ENCODE results near the gene TCIRG1. TPM values are rescaled to one million over a fixed set of nuclear protein-coding genes. Genes with fewer than 3 reads are reported as not detected.
A peak's percentile ranks its signal among the peaks of the same experiment; 100 is the strongest.

TCIRG1 gene
- total RNA-seq, 1 donor from 2014 or later = 47.2 TPM

GRCh38 chr11:68077617-68078582, 39.1 kb downstream of the TCIRG1 start:
- Mint-ChIP-seq H3K4me1 (ENCODE audit: low read depth, unreplicated experiment) (peaks cover 20% of the 10 kb centered on the region), H3K9me3 (ENCODE audit: unreplicated experiment) (peaks cover 2% of the 10 kb centered on the region), H3K27me3 (ENCODE audit: unreplicated experiment) (peaks cover 4% of the 10 kb centered on the region), H3K36me3 (ENCODE audit: unreplicated experiment) (peaks cover 4% of the 10 kb centered on the region), H3K4me3 (ENCODE audit: unreplicated experiment) (peak overlapping the region; percentile 10), H3K27ac (ENCODE audit: unreplicated experiment) (peak overlapping the region; percentile 67)
- no peak for DNase-seq
- TF ChIP-seq, protein P1, sequence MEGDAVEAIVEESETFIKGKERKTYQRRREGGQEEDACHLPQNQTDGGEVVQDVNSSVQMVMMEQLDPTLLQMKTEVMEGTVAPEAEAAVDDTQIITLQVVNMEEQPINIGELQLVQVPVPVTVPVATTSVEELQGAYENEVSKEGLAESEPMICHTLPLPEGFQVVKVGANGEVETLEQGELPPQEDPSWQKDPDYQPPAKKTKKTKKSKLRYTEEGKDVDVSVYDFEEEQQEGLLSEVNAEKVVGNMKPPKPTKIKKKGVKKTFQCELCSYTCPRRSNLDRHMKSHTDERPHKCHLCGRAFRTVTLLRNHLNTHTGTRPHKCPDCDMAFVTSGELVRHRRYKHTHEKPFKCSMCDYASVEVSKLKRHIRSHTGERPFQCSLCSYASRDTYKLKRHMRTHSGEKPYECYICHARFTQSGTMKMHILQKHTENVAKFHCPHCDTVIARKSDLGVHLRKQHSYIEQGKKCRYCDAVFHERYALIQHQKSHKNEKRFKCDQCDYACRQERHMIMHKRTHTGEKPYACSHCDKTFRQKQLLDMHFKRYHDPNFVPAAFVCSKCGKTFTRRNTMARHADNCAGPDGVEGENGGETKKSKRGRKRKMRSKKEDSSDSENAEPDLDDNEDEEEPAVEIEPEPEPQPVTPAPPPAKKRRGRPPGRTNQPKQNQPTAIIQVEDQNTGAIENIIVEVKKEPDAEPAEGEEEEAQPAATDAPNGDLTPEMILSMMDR (IDR thresholded peaks at IDR 0.05; ENCODE audit: partially characterized antibody, unreplicated experiment) = no peak

GRCh38 chr11:68080860-68081259, 42.0 kb downstream of the TCIRG1 start:
- TF ChIP-seq, protein P1 (IDR thresholded peaks at IDR 0.05; ENCODE audit: partially characterized antibody, unreplicated experiment) = no peak
- Mint-ChIP-seq H3K27ac (ENCODE audit: unreplicated experiment) (no peak overlapping the region), H3K4me1 (ENCODE audit: low read depth, unreplicated experiment) (peaks cover 14% of the 10 kb centered on the region), H3K4me3 (ENCODE audit: unreplicated experiment) (no peak overlapping the region), H3K27me3 (ENCODE audit: unreplicated experiment) (no peaks in the 10 kb centered on the region), H3K9me3 (ENCODE audit: unreplicated experiment) (peaks cover 2% of the 10 kb centered on the region), H3K36me3 (ENCODE audit: unreplicated experiment) (peaks cover 4% of the 10 kb centered on the region)
- DNase-seq = no peak

DNA sequence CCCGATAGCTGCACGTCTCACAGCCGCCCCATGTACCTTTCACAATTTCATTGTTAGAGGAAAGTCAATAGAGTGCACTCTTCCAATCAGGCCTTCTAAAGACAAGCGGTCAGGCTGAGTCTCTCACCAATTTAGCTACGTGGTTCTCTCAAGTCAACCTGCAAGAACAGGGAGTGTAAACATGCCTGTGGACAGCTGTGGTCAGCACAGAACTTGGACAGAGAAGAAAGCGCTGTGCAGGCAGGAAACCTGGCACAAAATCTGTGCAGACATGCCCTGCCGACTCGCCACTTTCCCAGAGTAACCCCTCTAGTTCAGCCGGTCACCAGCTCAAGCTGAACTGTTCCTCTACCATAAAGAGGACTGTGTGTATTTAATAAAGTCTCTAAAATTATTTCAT, 42.9 kb downstream of the TCIRG1 start:
- peaks cover 14% of the 10 kb centered on the region for H3K4me1 Mint-ChIP-seq (ENCODE audit: low read depth, unreplicated experiment)
- TF ChIP-seq, protein P1 (IDR thresholded peaks at IDR 0.05; ENCODE audit: partially characterized antibody, unreplicated experiment) = no peak
- peak overlapping the region; percentile 1 for H3K4me3 Mint-ChIP-seq (ENCODE audit: unreplicated experiment)
- peaks cover 2% of the 10 kb centered on the region for H3K9me3 Mint-ChIP-seq (ENCODE audit: unreplicated experiment)
- no peaks in the 10 kb centered on the region for H3K27me3 Mint-ChIP-seq (ENCODE audit: unreplicated experiment)
- H3K36me3 Mint-ChIP-seq (ENCODE audit: unreplicated experiment) = peaks cover 4% of the 10 kb centered on the region
- H3K27ac Mint-ChIP-seq (ENCODE audit: unreplicated experiment) = peak overlapping the region; percentile 29
- no peak for DNase-seq

- peaks cover 2% of the 10 kb centered on the region for H3K9me3 Mint-ChIP-seq (ENCODE audit: unreplicated experiment)
- peaks cover 12% of the 10 kb centered on the region for H3K4me1 Mint-ChIP-seq (ENCODE audit: low read depth, unreplicated experiment)
- TF ChIP-seq, protein P1 (IDR thresholded peaks at IDR 0.05; ENCODE audit: partially characterized antibody, unreplicated experiment) = no peak
- no peak for DNase-seq
- H3K27me3 Mint-ChIP-seq (ENCODE audit: unreplicated experiment) = no peaks in the 10 kb centered on the region
- H3K27ac Mint-ChIP-seq (ENCODE audit: unreplicated experiment) = no peak overlapping the region
- H3K36me3 Mint-ChIP-seq (ENCODE audit: unreplicated experiment) = peaks cover 4% of the 10 kb centered on the region
- no peak overlapping the region for H3K4me3 Mint-ChIP-seq (ENCODE audit: unreplicated experiment)
Measured at GRCh38 chr11:68082481-68082880, 43.7 kb downstream of the TCIRG1 start.

- peaks cover 4% of the 10 kb centered on the region for H3K4me1 Mint-ChIP-seq (ENCODE audit: low read depth, unreplicated experiment)
- DNase-seq = no peak
- TF ChIP-seq, protein P1 (IDR thresholded peaks at IDR 0.05; ENCODE audit: partially characterized antibody, unreplicated experiment) = no peak
- no peak overlapping the region for H3K27ac Mint-ChIP-seq (ENCODE audit: unreplicated experiment)
- no peaks in the 10 kb centered on the region for H3K9me3 Mint-ChIP-seq (ENCODE audit: unreplicated experiment)
- no peak overlapping the region for H3K4me3 Mint-ChIP-seq (ENCODE audit: unreplicated experiment)
- no peaks in the 10 kb centered on the region for H3K27me3 Mint-ChIP-seq (ENCODE audit: unreplicated experiment)
- peaks cover 4% of the 10 kb centered on the region for H3K36me3 Mint-ChIP-seq (ENCODE audit: unreplicated experiment)
Measured at GRCh38 chr11:68083517-68083916, 44.7 kb downstream of the TCIRG1 start.

Measured in glutamatergic neuron (in vitro differentiated cells).